ENCODE results near the gene RPUSD4. TPM values are rescaled to one million over a fixed set of nuclear protein-coding genes. Genes with fewer than 3 reads are reported as not detected.
"Not testable (repeated sequence)": the region's sequence is repeated elsewhere in the genome, so short reads cannot be mapped to it uniquely, and the experiment has no call there.

The RPUSD4 gene
- 26.7 TPM for total RNA-seq (ENCODE audit: insufficient read depth, low replicate concordance)

- DNase-seq (ENCODE audit: low spot score): peak; percentile 98
These were observed at the start of gene RPUSD4, which contains the start of gene FAM118B for GRCh38 chr11:126211236-126212088. Gene RPUSD4 (minus strand): TSS chr11:126211650. CDS start chr11:126211638, 12 bp downstream. Gene FAM118B (plus strand): TSS chr11:126211782. CDS start chr11:126235002, 23,220 bp downstream.

- DNase-seq (ENCODE audit: low spot score): no peak
These were observed 46.3 kb upstream of the RPUSD4 start for GRCh38 chr11:126257764-126258163.

DNA sequence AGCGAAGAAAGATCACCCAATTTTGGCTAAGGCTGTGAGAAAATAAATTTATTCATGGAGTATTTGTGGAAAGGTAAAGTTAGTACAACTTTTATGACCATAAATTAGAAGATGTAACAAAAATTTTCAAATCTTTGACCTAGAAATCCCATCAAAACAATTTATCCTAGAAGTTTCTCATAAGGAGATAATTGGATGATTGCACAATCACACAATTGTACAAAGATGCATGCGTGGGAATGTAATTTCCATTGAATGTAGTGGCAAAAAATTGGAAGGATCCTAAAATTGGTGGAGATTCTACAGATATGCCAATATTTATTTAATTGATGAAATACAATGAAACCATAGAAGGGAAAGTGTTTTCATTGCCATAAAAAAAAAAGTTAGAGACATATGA is 45.7 kb upstream of the RPUSD4 start:
- DNase-seq (ENCODE audit: low spot score): no peak

DNA sequence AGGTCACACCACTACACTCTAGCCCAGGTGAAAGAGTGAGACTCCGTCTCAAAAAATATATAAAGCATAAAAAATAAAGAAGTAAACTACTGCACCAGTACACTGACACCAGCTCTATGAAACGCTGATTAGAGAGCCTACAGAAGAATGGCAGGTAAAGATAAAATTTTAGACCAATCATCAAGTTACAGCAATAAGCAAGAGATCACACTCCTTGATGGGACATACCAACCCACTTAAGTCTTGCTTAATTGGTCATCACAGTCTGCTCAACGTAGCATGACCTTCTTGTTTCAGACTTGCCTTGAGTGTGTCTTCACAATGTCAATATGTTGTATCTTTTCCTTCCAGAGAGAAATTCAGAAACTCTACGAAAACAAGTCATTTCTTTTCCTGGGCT is 44.8 kb upstream of the RPUSD4 start:
- DNase-seq (ENCODE audit: low spot score): no peak

GRCh38 chr11:126255507-126255906 is 44.1 kb upstream of the RPUSD4 start:
- DNase-seq (ENCODE audit: low spot score): not testable (repeated sequence)

- DNase-seq (ENCODE audit: low spot score): no peak
These were observed 43.4 kb upstream of the RPUSD4 start for GRCh38 chr11:126254819-126255218.

DNA sequence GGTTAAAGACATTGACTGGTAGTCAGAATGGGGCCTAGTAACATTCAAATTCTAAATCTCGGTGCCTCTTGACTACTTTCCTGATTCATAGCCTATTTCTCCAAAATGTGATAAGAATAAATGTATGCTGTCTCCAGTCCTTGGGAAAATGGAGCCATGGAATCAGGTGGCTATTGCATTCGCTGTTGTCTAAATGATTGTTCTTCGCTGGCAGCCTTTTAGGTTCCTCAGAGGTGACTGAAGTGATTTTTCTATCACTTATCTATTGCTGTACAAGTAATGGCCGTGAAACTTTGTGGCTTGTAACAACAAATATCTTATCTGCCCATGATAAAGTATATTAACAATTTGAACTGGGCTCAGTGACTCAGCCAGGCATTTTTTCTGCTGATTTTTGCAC is 41.8 kb upstream of the RPUSD4 start:
- DNase-seq (ENCODE audit: low spot score): no peak

GRCh38 chr11:126246636-126247035 is 35.2 kb upstream of the RPUSD4 start:
- no peak for DNase-seq (ENCODE audit: low spot score)

GRCh38 chr11:126233391-126233790 is 21.9 kb upstream of the RPUSD4 start:
- DNase-seq (ENCODE audit: low spot score): no peak

DNA sequence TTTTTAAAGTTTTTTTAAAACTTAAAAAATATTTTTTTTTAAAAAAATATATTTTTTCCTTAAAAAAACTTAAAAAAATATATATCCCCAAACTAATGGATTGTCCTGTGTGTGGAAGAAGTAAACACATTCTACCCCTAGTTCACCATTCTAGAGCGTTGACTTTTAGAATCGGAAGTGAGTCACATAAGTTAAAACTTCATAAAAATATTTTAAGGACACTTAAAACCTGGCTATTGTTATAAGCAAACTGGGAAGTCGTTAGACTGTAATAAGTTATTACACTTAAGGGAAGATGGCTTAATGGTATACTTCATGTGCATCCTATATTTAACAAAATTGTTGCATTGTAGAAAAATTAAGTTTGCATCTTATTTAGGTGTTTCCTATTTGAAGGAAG is 21.2 kb upstream of the RPUSD4 start:
- DNase-seq (ENCODE audit: low spot score): no peak

DNA sequence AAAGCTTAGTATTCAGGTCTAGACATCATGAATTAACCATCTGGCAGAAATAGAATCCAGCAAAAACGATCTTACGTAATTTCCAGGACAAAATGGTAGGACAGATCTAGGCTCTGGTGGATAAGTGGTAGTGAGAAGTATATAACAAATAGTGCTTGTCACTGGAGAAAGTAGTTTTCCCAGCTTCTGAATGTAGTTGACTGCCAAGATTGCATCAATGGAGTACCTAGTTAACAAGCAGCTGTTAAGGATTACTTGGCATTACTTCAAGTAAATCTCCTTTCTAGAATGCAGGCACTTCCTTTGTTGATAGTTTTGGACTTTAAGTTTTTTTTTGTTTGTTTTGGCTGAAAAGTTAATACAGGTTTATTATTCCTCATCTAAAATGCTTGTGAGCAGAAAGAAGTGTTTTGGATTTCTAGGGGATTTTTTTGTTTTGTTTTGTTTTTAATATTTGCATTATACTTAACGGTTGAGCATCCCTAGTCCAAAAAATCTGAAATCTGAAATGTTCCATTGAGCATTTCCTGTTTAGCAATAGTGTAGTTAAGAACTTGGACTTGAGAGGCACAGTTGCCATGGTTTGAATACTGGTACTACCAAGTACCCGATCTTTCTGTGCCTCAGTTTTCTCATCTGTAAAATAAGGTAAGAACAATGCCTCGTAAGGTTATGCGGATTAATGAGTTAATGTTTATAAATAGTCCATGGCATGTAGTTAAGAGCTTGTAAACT is 20.4 kb upstream of the RPUSD4 start:
- no peak for DNase-seq (ENCODE audit: low spot score)

- DNase-seq (ENCODE audit: low spot score): no peak
These were observed 18.5 kb upstream of the RPUSD4 start for GRCh38 chr11:126229858-126230540.

GRCh38 chr11:126226334-126227084 is 15.1 kb upstream of the RPUSD4 start:
- DNase-seq (ENCODE audit: low spot score): no peak

- no peak for DNase-seq (ENCODE audit: low spot score)
These were observed 13.8 kb upstream of the RPUSD4 start for GRCh38 chr11:126225295-126225665.

DNA sequence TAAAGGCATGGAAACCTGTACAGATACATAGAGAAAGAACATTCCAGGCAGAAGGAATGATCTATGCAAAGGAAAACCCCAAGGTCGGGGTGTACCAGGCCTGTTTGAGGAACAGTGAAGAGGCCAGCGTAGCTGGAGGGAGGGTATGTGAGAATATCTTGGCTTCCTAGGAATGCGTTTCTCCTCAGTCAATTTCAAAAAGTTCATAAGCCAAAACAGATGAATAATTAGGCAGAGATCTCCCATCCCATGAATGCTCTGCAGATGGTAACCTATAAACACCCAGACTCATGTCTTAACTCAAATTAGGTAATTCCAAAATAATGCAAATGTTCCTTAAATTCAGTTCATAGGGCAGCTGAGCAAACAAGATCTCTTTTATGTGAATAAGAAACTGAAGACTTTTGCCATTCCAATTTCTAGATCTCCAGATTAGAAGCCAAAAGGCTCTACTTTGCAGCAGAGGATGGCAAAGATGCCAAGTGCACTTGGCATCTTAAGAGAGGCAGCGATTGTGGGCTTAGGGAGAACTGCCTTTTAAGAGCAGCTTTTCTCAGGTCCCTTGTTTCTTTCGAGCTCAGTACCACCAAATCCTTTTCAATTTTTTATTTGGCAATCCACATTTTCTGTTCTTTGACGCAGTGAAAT is 13.3 kb upstream of the RPUSD4 start:
- DNase-seq (ENCODE audit: low spot score): no peak

DNA sequence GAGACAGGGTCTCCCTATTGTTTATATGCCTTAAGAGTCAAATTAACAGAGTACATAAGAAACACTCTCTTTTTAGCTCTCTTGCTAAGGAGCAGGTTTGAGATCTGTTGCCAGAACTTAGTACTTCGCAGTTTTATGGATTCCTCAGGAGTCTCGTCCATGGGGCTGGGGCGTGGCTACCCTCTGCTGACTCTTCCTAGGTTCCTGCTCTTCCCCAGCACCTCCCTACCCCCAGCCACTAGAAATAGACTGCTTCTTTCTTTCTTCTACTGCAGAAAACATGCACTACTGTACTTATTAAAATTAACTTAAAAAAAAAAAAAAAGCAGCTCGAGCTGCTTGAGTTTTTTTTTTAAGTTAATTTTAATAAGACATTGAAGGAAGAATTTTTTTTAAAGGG is 8.1 kb upstream of the RPUSD4 start:
- DNase-seq (ENCODE audit: low spot score): no peak

DNA sequence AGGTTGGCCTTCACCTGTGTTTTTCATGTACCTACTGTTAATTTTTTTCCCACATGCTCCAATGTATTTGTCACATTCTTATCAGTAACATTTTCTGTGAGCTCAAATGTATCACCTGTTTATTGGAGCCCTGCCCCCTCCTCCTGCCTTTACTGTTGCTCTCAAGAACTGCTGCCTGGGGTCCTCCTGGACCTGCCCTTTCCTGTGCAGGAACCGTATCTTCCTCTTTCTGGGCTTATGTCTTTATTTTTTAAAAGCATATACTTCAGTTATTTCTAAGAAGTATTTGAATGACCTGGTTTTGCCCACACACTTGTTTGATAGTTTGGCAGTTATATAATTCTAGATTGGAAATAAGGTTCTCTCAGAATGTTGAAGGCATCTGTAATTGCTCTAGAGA is 6.0 kb upstream of the RPUSD4 start:
- no peak for DNase-seq (ENCODE audit: low spot score)

DNA sequence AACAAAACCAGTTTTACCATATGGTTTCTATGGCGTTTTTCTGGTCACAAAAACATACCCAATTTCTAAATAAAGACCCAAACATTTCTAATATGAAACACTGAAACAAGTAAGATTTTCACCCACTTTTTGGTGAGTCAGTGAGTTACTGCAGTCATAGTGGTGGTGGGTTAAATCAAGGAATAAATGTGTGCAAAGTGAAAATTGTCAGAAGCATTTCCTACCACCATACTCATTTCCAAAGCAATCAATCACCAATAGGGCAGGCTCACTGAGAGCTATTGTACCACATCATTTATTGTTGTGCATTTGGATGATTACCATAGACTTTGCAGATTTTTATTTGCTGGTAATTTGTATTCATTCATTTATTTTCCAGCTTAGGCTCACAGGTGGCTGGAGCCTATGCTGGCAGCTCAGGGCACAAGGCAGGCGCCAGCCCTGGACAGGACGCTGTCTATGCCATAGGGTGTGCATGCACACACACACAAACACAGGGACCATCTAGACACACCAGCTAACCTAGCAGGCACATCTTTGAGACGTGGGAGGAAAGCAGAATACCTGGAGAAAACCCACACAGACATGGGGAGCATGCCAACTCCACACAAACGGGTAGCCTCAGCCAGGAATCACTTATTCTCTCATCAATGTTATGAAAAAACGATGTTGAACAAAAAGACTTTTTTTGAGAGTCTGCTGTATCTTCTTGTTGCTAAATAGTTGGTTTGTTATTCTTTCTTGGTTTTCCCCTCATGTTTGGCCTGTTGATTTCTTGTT is 5.3 kb upstream of the RPUSD4 start:
- no peak for DNase-seq (ENCODE audit: low spot score)

- DNase-seq (ENCODE audit: low spot score): no peak
These were observed 3.4 kb upstream of the RPUSD4 start for GRCh38 chr11:126214841-126215240.

GRCh38 chr11:126214441-126214840 is 3.0 kb upstream of the RPUSD4 start:
- no peak for DNase-seq (ENCODE audit: low spot score)
